Measurements from ENCODE around the gene ZFP37.
"Not testable (repeated sequence)": the region's sequence is repeated elsewhere in the genome, so short reads cannot be mapped to it uniquely, and the experiment has no call there.

Gene ZFP37

DNA sequence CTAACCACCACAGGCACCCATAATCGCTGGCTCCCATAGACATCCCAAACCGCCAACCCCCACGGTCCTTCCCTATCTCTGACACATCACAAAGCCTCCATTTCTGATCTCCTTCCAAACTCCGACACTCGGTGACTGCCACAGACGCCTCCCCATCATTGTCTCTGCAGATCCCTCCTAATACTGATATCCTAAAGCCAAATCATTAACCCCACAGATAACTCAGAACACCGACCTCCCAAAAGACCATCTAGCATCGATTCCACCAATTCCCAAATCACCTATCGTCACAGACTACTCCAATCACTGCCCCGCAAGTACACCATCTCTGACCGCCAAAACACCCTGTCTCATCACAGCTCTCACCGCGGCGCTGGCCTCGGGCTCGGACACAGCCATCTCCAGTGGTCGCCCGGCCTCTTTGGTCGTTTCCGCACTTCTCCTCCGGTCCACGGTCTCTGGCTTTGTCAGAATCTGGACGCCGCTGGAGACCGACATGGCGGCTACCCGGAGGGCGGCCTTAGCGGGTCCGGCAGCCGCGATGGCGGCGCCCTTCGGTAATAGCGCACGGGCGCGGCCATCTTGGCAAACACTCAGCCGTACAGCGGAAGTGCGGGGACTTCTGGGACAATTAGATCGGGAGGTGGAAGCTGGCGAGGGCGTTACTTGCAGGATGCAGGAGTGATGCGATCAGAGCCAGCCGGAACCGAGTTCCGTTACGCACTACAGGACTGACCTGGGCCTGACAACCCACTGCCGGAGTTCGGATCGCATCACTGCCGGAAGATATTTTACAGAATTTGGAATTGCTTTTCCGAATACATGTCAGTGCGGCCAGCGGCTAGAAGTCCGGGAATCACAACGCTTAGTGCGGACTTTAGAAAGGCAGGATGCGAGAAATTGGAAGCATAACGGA, at the start of gene ZFP37:
Gene ZFP37 (minus strand): TSS at position 534 of the 916 bp plus-strand sequence. CDS start 36 bp downstream, at position 498.
- FAIRE-seq (peak; percentile 99), DNase-seq (ENCODE audit: insufficient read length, low spot score) (peak; percentile 93)
- peak; percentile 47; the same call in 1 of the 2 replicates for TF ChIP-seq POLR2A (IDR thresholded peaks at IDR 0.05; ENCODE audit: low read depth, low read length)

DNA sequence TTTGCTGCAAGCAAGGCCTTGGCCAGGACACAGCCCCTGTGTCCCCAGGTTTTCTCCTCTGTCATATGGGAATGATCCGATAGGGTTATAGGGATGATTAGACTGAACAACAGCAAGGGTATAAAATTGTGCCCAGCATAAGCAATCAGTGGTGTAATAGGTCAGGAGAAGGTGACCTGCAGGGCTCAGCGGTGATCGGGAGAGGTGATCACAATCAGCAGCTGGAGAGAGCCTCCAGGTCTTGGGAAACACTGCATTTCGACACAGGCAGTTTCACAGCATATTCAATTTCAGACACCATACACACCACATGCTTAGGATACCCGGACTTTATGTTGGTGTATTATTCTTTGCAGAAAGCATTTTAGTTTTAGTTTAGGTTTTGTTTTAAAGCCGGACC, 48.8 kb upstream of the ZFP37 start:
- DNase-seq (ENCODE audit: insufficient read length, low spot score); FAIRE-seq: not testable (repeated sequence)

DNA sequence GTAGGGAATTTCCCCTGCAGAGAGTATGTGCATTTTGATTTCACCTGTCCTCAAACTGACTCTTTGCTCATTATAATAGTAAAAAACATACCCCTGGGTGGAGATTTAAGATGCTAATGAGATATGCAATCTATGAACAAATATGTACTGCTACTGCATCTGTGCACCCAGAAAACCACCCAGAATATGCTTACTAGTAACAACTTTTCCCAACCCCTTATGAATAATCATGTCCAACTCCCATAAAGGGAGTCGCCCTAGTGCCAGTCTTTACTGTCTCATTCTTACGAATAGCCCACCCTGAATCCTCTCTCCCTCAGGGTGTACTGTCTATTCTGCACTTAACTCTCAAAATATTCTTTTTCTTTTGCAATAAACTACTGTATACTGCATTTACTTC, 39.0 kb upstream of the ZFP37 start:
- FAIRE-seq (no peak), DNase-seq (ENCODE audit: insufficient read length, low spot score) (no peak)
- no peak for TF ChIP-seq POLR2A (IDR thresholded peaks at IDR 0.05; ENCODE audit: low read depth, low read length)

DNA sequence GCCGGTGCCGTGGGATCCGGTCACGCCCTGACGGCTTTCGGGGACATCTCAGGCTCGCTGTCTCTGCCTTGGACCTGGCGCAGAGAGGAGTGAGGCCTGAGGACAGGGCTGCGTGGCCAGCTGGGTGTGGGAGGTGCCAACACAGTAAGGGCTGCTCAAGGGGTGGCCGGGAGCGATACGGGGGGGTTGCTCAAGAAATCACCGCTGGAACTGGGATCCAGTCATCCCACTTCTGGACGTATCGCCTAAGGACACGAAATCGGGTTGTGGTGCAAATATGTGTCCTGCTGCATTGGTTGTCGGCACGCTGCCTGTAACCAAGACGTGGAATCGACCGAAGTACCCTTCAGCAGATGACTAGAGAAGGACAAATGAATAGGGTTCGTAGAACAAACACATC, 33.4 kb upstream of the ZFP37 start:
- not testable (repeated sequence) for DNase-seq (ENCODE audit: insufficient read length, low spot score); FAIRE-seq

DNA sequence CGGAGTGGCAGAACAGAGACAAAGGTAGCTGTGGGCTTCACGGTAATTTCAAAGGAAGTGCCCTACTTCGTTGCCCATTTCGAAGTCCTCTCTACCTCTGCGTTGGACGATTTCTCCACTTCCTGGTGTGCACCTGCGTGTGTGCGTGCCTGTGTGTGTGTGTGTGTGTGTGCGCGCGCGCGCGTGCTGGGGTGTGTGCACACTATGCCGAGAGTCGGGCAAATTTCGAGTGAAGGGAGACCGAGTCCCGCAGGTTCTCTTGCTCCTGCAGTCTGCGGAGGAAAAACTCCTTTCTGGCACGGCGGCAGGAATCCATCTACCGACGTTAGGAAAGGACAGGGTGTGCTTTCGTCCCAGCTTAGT, 32.6 kb upstream of the ZFP37 start:
- DNase-seq (ENCODE audit: insufficient read length, low spot score); FAIRE-seq: not testable (repeated sequence)

DNA sequence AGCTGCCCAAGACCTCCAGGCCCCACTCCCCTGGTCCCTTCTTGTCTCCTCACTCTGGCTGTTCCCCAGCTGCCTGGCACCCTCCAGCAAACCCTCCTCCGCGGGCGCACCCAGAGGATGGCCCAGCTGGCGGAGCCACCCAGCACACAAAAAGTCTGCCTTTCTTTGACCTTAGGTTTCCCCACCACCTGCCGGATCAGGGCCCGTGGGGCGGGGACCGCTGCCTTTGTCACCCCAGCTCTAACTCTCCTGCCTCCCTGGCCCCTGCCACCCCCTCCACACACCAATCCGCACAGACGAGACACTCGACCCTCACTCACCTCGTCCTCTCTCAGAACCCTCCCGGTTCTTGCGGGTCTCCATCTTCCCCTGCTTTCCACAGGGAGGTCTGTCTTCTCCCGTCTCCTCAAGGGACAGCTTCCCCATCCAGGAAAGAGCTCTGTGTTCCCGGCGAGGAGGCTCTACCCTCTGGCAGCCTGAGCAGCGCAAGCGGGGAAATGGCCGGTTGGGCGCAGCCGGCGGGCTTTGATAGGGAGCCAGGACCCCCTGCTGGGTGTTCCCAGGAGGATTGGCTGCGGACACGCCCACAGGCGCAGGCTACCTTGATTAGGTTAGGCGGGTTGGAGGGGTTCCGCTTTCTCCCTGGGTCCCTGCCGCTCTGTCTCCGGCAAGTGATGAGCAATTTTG, 32.1 kb upstream of the ZFP37 start:
- not testable (repeated sequence) for FAIRE-seq; DNase-seq (ENCODE audit: insufficient read length, low spot score)

DNA sequence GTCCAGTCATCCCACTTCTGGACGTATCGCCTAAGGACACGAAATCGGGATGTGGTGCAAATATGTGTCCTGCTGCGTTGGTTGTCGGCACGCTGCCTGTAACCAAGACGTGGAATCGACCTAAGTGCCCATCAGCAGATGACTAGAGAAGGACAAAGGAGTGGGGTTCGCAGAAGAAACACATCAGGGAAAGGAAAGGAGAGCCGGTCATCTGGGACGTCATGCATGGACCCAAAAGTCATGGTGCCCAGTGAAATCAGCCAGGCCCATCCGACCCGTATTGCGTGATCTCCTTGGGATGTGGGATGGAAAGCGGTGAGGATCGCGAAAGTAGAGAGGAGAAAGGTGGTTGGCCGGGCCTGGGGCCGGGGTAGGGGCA, 6.4 kb upstream of the ZFP37 start:
- not testable (repeated sequence) for DNase-seq (ENCODE audit: insufficient read length, low spot score); FAIRE-seq

DNA sequence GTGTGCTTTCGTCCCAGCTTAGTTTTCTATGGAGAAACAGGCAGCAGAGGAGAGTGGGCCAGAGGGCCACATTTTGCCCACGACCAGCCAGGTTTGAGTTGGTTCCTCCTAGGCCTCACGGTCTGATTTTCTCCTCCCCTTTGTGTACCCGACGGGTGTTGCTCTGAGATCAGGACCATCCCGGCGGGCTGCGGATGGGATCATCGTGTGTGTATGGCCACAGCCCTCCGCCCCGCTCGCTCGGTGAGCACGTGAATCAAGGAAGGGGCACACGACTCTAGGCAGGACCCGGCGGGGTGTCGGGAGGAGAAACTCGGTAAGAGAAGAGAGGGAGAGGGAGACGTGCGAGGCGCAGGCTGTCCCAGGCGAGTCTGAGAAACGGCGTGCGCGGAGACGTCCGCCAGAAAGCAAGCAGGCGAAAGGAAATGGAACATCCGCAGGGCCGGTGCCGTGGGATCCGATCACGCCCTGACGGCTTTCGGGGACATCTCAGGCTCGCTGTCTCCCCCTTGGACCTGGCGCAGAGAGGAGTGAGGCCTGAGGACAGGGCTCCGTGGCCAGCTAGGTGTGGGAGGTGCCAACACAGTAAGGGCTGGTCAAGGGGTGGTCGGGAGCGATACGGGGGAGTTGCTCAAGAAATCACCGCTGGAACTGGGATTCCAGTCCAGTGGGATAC, 5.9 kb upstream of the ZFP37 start:
- FAIRE-seq; DNase-seq (ENCODE audit: insufficient read length, low spot score): not testable (repeated sequence)

DNA sequence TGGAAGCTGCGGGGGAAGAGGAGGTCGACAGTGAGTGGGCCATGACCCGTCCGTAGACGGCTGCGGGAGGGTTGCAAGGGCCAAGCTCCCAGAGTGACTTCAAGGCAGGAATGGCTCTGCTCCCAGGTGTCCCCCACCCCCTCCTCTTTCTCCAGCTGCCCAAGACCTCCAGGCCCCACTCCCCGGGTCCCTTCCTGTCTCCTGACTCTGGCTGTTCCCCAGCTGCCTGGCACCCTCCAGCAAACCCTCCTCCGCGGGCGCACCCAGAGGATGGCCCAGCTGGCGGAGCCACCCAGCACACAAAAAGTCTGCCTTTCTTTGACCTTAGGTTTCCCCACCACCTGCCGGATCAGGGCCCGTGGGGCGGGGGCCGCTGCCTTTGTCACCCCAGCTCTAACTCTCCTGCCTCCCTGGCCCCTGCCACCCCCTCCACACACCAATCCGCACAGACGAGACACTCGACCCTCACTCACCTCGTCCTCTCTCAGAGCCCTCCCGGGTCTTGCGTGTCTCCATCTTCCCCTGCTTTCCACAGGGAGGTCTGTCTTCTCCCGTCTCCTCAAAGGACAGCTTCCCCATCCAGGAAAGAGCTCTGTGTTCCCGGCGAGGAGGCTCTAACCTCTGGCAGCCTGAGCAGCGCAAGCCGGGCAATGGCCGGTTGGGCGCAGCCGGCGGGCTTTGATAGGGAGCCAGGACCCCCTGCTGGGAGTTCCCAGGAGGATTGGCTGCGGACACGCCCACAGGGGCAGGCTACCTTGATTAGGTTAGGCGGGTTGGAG, 4.7 kb upstream of the ZFP37 start:
- not testable (repeated sequence) for FAIRE-seq; DNase-seq (ENCODE audit: insufficient read length, low spot score)

DNA sequence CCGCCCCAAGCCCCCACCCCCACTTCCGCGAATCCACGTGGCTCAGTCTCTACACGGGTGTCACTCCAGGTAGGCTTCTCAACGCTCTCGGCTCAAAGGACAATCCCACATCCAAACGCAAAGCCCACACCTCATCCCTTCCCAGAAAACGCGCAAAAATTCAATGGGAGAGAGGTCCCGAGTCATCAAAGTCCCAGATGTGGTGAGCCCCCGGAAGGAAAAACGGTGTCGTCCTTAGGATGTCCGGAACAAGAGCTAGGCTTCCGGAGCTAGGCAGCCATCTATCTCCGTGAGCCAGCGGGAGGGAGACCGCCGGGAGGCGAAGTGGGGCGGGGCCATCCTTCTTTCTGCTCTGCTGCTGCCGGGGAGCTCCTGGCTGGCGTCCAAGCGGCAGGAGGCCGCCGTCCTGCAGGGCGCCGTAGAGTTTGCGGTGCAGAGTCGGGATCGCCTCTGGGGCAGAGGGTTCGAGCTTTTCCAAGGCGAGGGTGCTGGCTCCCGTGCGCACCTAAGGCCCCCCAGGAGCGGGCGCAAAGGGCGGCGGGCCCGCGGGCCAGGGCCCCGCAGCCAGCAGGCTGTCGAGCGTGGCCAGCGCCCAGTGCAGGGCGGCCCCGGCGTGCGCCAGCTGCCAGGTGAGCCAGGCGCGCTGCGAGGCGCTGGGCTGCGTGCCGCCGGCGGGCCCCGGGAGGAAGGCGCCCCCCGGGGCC, 3.2 kb upstream of the ZFP37 start:
- FAIRE-seq; DNase-seq (ENCODE audit: insufficient read length, low spot score): not testable (repeated sequence)

DNA sequence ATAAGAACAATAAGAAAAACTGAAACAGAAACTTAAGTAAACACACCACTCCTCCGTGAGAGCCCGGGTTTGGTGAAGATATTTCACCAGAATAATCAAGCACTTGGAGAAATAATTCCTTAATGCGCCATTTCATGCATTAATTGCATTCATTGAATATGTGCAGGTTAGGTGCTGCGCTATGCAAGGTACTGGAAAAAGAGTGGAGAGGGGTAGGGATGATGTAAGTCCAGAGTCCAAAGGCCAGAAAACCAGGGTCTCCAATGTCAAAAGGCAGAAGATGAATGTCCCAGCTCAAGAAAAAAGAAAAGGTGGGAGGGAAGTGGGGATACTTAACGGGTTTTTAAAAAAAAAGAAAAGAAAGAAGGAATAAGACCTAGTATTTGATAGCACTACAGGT, 669 bp upstream of the ZFP37 start:
- no peak for DNase-seq (ENCODE audit: insufficient read length, low spot score)

DNA sequence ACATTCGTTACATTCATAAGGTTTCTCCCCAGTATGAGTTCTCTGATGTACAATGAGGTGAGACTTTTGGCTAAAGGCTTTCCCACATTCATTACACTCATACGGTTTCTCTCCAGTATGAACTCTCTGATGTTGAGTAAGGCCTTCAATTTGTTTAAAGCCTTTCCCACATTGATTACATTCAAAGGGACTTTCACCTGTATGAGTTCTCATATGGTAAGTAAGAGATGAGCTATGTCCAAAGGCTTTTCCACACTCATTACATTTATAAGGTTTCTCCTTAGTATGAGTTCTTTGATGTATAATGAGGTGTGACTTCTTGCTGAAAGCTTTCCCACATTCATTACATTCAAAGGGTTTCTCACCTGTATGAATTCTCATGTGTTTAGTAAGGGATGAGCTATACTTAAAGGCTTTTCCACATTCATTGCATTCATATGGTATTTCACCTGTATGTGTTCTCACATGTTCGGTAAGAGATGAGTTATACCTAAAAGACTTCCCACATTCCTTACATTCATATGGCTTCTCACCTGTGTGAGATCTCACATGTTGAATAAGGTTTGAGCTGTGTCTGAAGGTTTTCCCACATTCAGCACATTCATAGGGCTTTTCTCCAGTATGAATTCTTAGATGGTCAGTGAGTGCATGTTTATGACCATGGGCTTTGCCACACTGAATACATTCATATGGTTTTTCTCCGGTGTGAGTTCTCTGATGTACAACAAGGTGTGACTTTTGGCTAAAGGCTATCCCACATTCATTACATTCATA, 13.5 kb downstream of the ZFP37 start:
- TF ChIP-seq POLR2A (IDR thresholded peaks at IDR 0.05; ENCODE audit: low read depth, low read length), result no peak
- peak; percentile 20 for FAIRE-seq
- DNase-seq (ENCODE audit: insufficient read length, low spot score), result no peak

More for the DNA sequence above, 669 bp upstream of the ZFP37 start:
- no peak for FAIRE-seq
- TF ChIP-seq POLR2A (IDR thresholded peaks at IDR 0.05; ENCODE audit: low read depth, low read length), result no peak

DNA sequence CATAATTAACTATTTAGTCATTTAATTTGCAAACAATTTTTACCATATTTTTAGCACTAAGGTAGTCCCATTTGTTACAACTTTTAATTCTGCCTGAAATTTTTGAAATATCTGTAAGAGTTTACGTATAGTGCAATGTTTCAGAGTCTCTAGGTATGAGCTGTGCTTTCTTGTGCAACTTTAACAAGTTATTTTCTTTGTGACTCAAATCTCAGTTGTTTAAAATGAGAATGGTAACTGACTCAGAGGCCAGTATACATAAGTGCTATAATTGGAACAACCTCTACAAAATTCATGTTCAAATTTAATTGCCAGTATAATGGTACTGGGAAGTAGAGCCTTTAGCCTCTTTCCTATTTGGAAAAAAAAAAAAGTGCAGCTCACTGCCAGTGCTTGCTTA, 30.3 kb downstream of the ZFP37 start:
- no peak for DNase-seq (ENCODE audit: insufficient read length, low spot score)
- no peak for TF ChIP-seq POLR2A (IDR thresholded peaks at IDR 0.05; ENCODE audit: low read depth, low read length)
- no peak for FAIRE-seq

Measured in H54 (cell line).